Mesendoderm (in vitro differentiated cells): ENCODE data around the gene LRRFIP1.
A peak's percentile ranks its signal among the peaks of the same experiment; 100 is the strongest.
"Not testable (repeated sequence)": the region's sequence is repeated elsewhere in the genome, so short reads cannot be mapped to it uniquely, and the experiment has no call there.

Experiments used
- DNase-seq: peaks from one replicate; pipeline ENCODE4 v3.0.0; 2013
- H2AK5ac ChIP-seq: 2 replicates; pipeline ENCODE4 v1.6.1; 2013; ENCODE audit warnings: low read length, inconsistent platforms
- H2BK120ac ChIP-seq: 2 replicates; pipeline ENCODE4 v1.6.1; 2013; ENCODE audit warnings: low read depth, mild to moderate bottlenecking, low read length, moderate library complexity, mixed read lengths
- H2BK15ac ChIP-seq: replicated peaks from 2 replicates; pipeline ENCODE4 v1.6.1; 2013; ENCODE audit warnings: low read depth, mild to moderate bottlenecking, moderate library complexity
- H2BK5ac ChIP-seq: 2 replicates; pipeline ENCODE4 v1.6.1; 2013; ENCODE audit warnings: low read length, inconsistent platforms
- H3K18ac ChIP-seq: 2 replicates; pipeline ENCODE4 v1.6.1; 2013; ENCODE audit warnings: mild to moderate bottlenecking, low read length, mixed read lengths
- H3K23ac ChIP-seq: one replicate; pipeline ENCODE4 v1.6.1; 2013; ENCODE audit warnings: low read length
- H3K27ac ChIP-seq: 2 replicates; pipeline ENCODE4 v1.5.1; 2013; ENCODE audit warnings: low read depth, mild to moderate bottlenecking, inconsistent platforms, low read length, moderate library complexity
- H3K27me3 ChIP-seq: 2 replicates; pipeline ENCODE4 v1.6.1; 2013; ENCODE audit warnings: low read length, control low read depth, mild to moderate bottlenecking, inconsistent platforms; ENCODE audit not compliant: insufficient read depth, poor library complexity
- H3K36me3 ChIP-seq: 2 replicates; pipeline ENCODE4 v1.6.1; 2013; ENCODE audit warnings: low read length, inconsistent platforms; ENCODE audit not compliant: control insufficient read depth, insufficient read depth
- H3K4ac ChIP-seq: one replicate; pipeline ENCODE4 v1.6.1; 2013; ENCODE audit warnings: low read depth, mild to moderate bottlenecking, low read length, moderate library complexity
- H3K4me1 ChIP-seq: 2 replicates; pipeline ENCODE4 v1.6.1; 2013; ENCODE audit warnings: low read depth, low read length, inconsistent platforms; ENCODE audit not compliant: control insufficient read depth
- H3K4me2 ChIP-seq: 2 replicates; pipeline ENCODE4 v1.6.1; 2013; ENCODE audit warnings: low read length
- H3K4me3 ChIP-seq: 2 replicates; pipeline ENCODE4 v1.5.1; 2013; ENCODE audit warnings: mild to moderate bottlenecking, low read length
- H3K56ac ChIP-seq: one replicate; pipeline ENCODE4 v1.6.1; 2013; ENCODE audit warnings: low read length
- H3K79me1 ChIP-seq: 2 replicates; pipeline ENCODE4 v1.6.1; 2013; ENCODE audit warnings: low read length, inconsistent platforms
- H3K79me2 ChIP-seq: 2 replicates; pipeline ENCODE4 v1.6.1; 2013; ENCODE audit warnings: mild to moderate bottlenecking, low read length; ENCODE audit not compliant: control insufficient read depth, insufficient read depth
- H3K9ac ChIP-seq: 2 replicates; pipeline ENCODE4 v1.6.1; 2013; ENCODE audit warnings: low read length, inconsistent platforms
- H4K5ac ChIP-seq: one replicate; pipeline ENCODE4 v1.6.1; 2013; ENCODE audit warnings: low read length
- H4K8ac ChIP-seq: one replicate; pipeline ENCODE4 v1.6.1; 2013; ENCODE audit warnings: low read depth, mild to moderate bottlenecking, control low read depth, low read length, moderate library complexity
- WGBS: extraction: QIAGEN DNeasy Blood & Tissue Kit; methylation state at CpG from one replicate; pipeline ENCODE4 v1.1.7; 2013; ENCODE audit warnings: low lambda C conversion rate, missing lambda C conversion rate; ENCODE audit not compliant: insufficient coverage; ENCODE audit errors: extremely low coverage; 5-methylcytosine and 5-hydroxymethylcytosine counted together

The LRRFIP1 gene

DNA sequence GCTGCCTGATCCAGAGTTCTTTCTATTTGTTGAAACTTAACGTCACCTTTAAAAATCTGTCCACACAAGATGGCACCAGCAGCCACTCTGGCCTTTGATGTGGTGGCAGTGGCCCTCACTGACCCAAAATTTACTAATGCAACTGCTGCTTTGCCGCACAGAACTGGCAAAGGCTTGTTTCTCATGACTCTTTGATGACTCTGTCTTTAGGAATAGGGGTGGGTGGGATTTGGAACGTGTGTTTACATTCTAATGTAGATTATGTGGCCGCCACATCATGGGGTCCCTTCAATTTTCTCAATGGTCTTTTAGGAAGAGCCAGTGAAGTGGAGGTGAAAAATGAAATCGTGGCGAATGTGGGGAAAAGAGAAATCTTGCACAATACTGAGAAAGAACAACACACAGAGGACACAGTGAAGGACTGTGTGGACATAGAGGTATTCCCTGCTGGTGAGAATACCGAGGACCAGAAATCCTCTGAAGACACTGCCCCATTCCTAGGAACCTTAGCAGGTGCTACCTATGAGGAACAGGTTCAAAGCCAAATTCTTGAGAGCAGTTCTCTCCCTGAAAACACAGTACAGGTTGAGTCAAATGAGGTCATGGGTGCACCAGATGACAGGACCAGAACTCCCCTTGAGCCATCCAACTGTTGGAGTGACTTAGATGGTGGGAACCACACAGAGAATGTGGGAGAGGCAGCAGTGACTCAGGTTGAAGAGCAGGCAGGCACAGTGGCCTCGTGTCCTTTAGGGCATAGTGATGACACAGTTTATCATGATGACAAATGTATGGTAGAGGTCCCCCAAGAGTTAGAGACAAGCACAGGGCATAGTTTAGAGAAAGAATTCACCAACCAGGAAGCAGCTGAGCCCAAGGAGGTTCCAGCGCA is 135.2 kb downstream of the LRRFIP1 start:
- not testable (repeated sequence) for H4K5ac ChIP-seq, H3K4ac ChIP-seq, H2BK120ac ChIP-seq, H3K4me2 ChIP-seq, H3K36me3 ChIP-seq, H3K4me1 ChIP-seq, H3K9ac ChIP-seq, H3K27me3 ChIP-seq, H2AK5ac ChIP-seq, H3K79me1 ChIP-seq, H3K23ac ChIP-seq, H3K27ac ChIP-seq, H3K56ac ChIP-seq, H4K8ac ChIP-seq, H2BK5ac ChIP-seq, DNase-seq, H3K18ac ChIP-seq, H3K4me3 ChIP-seq, H2BK15ac ChIP-seq, H3K79me2 ChIP-seq
- no CpG with 5 or more reads among the region's 9 CpGs for WGBS

GRCh38 chr2:237763812-237764211 is 136.4 kb downstream of the LRRFIP1 start:
- Histone ChIP-seq H3K27ac (no peak overlapping the region), H2BK120ac (no peak overlapping the region), H3K4me3 (no peak overlapping the region), H2BK5ac (no peak overlapping the region), H3K27me3 (no peaks in the 10 kb centered on the region), H4K8ac (no peak overlapping the region), H4K5ac (no peak overlapping the region), H2BK15ac (no peak overlapping the region), H3K23ac (no peak overlapping the region), H3K79me2 (no peaks in the 10 kb centered on the region), H3K9ac (no peak overlapping the region), H3K36me3 (peaks cover 3% of the 10 kb centered on the region), H3K18ac (no peak overlapping the region), H3K4me2 (no peak overlapping the region), H2AK5ac (no peak overlapping the region), H3K4me1 (no peaks in the 10 kb centered on the region), H3K79me1 (no peaks in the 10 kb centered on the region), H3K4ac (no peak overlapping the region), H3K56ac (no peak overlapping the region)
- no peak for DNase-seq
- no CpG with 5 or more reads among the region's 10 CpGs for WGBS

DNA sequence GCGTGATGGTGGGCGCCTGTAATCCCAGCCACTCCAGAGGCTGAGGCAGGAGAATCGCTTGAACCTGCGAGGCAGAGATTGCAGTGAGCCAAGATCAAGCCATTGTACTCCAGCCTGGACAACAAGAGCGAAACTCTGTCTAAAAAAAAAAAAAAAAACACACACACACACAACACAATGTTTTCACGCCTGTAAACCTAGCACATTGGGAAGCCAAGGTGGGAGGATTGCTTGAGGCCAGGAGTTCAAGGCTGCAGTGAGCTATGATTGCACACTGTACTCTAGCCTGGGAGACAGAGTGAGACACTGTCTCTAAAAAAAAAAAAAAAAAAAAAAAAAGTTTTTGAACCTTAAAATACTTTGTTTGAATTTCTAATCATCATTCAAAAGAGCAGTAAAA is 137.7 kb downstream of the LRRFIP1 start:
- H2BK120ac ChIP-seq, H4K5ac ChIP-seq, H2AK5ac ChIP-seq, H3K79me1 ChIP-seq, H4K8ac ChIP-seq, DNase-seq, H3K56ac ChIP-seq, H3K4me3 ChIP-seq, H3K27me3 ChIP-seq, H3K18ac ChIP-seq, H3K23ac ChIP-seq, H2BK15ac ChIP-seq, H3K4me1 ChIP-seq, H2BK5ac ChIP-seq, H3K79me2 ChIP-seq, H3K36me3 ChIP-seq, H3K4ac ChIP-seq, H3K4me2 ChIP-seq, H3K9ac ChIP-seq, H3K27ac ChIP-seq: not testable (repeated sequence)
- WGBS = no CpG with 5 or more reads among the region's 6 CpGs

DNA sequence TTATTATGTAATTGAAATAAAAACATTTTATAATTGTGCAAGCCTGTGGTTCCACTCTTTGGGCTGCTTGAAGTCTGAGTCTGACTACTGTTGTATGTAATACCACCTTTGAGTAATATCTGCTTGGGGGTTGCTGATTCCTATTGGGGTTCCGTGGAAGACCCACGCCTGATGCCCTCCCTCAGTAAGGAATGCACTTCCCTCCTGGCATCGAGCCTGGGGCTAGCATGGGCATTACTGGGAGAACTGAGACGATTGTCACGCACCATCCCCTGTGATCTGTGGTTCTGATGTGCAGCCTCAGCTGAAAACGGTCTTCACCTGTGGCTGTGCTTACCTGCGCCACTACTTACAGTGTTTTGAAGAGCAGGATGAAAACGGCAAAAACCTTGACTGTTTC is 138.5 kb downstream of the LRRFIP1 start:
- no peak overlapping the region for H3K4me3 ChIP-seq
- H3K18ac ChIP-seq = no peak overlapping the region
- no peak overlapping the region for H4K5ac ChIP-seq
- no peak overlapping the region for H3K4ac ChIP-seq
- DNase-seq = no peak
- no peak overlapping the region for H2BK5ac ChIP-seq
- no peak overlapping the region for H2BK120ac ChIP-seq
- H4K8ac ChIP-seq = no peak overlapping the region
- H3K9ac ChIP-seq = no peak overlapping the region
- no peak overlapping the region for H3K56ac ChIP-seq
- H3K23ac ChIP-seq = no peak overlapping the region
- no peaks in the 10 kb centered on the region for H3K79me2 ChIP-seq
- no peak overlapping the region for H2AK5ac ChIP-seq
- H3K27me3 ChIP-seq = no peaks in the 10 kb centered on the region
- H3K36me3 ChIP-seq = no peaks in the 10 kb centered on the region
- H2BK15ac ChIP-seq = no peak overlapping the region
- no peak overlapping the region for H3K4me2 ChIP-seq
- H3K27ac ChIP-seq = no peak overlapping the region
- no peaks in the 10 kb centered on the region for H3K79me1 ChIP-seq
- no peaks in the 10 kb centered on the region for H3K4me1 ChIP-seq
- WGBS = no CpG with 5 or more reads among the region's 8 CpGs

DNA sequence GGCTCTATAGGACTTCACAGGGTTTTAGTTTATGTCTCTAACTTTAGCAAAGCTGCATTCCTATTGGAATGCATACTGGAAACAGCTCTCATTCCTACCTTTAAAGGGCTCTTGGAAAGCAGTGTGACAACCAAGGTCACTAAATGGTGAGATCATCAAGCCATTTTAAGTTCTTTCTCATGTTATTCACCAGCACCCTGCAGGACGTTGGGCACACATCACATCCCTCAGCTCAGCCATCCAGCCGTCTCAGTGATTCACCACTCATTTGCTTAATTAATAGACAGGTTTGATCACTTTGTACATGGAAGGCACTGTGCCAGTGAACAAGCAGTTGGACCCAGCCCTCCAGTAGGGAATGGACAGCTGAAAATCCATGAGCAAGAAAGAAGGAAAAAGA is 139.0 kb downstream of the LRRFIP1 start:
- H3K4me2 ChIP-seq = no peak overlapping the region
- no peaks in the 10 kb centered on the region for H3K79me2 ChIP-seq
- H3K4me3 ChIP-seq = no peak overlapping the region
- H3K4ac ChIP-seq = no peak overlapping the region
- H2BK15ac ChIP-seq = no peak overlapping the region
- H3K27ac ChIP-seq = no peak overlapping the region
- no peak overlapping the region for H3K9ac ChIP-seq
- H2AK5ac ChIP-seq = no peak overlapping the region
- no peak overlapping the region for H2BK120ac ChIP-seq
- H3K36me3 ChIP-seq = no peaks in the 10 kb centered on the region
- H4K8ac ChIP-seq = no peak overlapping the region
- no peaks in the 10 kb centered on the region for H3K79me1 ChIP-seq
- H4K5ac ChIP-seq = no peak overlapping the region
- H2BK5ac ChIP-seq = no peak overlapping the region
- no peak overlapping the region for H3K18ac ChIP-seq
- H3K27me3 ChIP-seq = no peaks in the 10 kb centered on the region
- H3K23ac ChIP-seq = no peak overlapping the region
- peak; percentile 60 for DNase-seq
- no peak overlapping the region for H3K56ac ChIP-seq
- no CpG with 5 or more reads among the region's 2 CpGs for WGBS
- H3K4me1 ChIP-seq = no peaks in the 10 kb centered on the region

- no peak overlapping the region for H2BK5ac ChIP-seq
- no peaks in the 10 kb centered on the region for H3K4me1 ChIP-seq
- no peaks in the 10 kb centered on the region for H3K27me3 ChIP-seq
- H3K4me2 ChIP-seq = no peak overlapping the region
- H3K4me3 ChIP-seq = no peak overlapping the region
- H3K18ac ChIP-seq = no peak overlapping the region
- H2AK5ac ChIP-seq = no peak overlapping the region
- H4K5ac ChIP-seq = no peak overlapping the region
- WGBS = no CpG with 5 or more reads among the region's 3 CpGs
- H3K36me3 ChIP-seq = no peaks in the 10 kb centered on the region
- DNase-seq = no peak
- H3K56ac ChIP-seq = no peak overlapping the region
- H4K8ac ChIP-seq = no peak overlapping the region
- no peak overlapping the region for H3K23ac ChIP-seq
- H2BK15ac ChIP-seq = no peak overlapping the region
- H3K79me2 ChIP-seq = no peaks in the 10 kb centered on the region
- peaks cover 2% of the 10 kb centered on the region for H3K79me1 ChIP-seq
- H2BK120ac ChIP-seq = no peak overlapping the region
- no peak overlapping the region for H3K9ac ChIP-seq
- H3K4ac ChIP-seq = no peak overlapping the region
- H3K27ac ChIP-seq = no peak overlapping the region
Observed at GRCh38 chr2:237772513-237772912, 145.1 kb downstream of the LRRFIP1 start.
